Thyroid gland (tissue), 4 donors: ENCODE results near the gene MRPL33. TPM values are rescaled to one million over a fixed set of nuclear protein-coding genes. Genes with fewer than 3 reads are reported as not detected.
A peak's percentile ranks its signal among the peaks of the same experiment; 100 is the strongest.

Experiments used
- DNase-seq, 2 donors: peaks; one replicate each; pipeline ENCODE4 v3.0.0-alpha.2; 2019
- H3K27ac ChIP-seq, 3 donors: fragments of 200-600 bp; sonication (generic); 1 replicate in 2 of 3; 2 replicates in 1 of 3; pipeline ENCODE4 v1.5.1; 2016 to 2019; ENCODE audit warnings: mild to moderate bottlenecking in 1 of 3, moderate library complexity in 1 of 3
- H3K27me3 ChIP-seq: fragments of 200-600 bp; sonication (generic); one replicate; pipeline ENCODE4 v1.5.1; 2019
- H3K36me3 ChIP-seq, 2 donors: fragments of 200-600 bp; sonication (generic); one replicate each; pipeline ENCODE4 v1.5.1; 2016 to 2019
- H3K4me1 ChIP-seq, 2 donors: fragments of 200-600 bp; sonication (generic); one replicate each; pipeline ENCODE4 v1.5.1; 2017 to 2019
- H3K4me3 ChIP-seq, 3 donors: fragments of 200-600 bp; sonication (generic); replicated peaks in 1 of 3; 1 replicate in 2 of 3; 2 replicates in 1 of 3; pipeline ENCODE4 v1.5.1; 2016; ENCODE audit warnings: mild to moderate bottlenecking in 1 of 3
- H3K9me3 ChIP-seq: fragments of 200-600 bp; sonication (generic); one replicate; pipeline ENCODE4 v1.5.1; 2017
- CTCF ChIP-seq, 6 experiments: fragments of 200-600 bp in 3 of 6; fragments of 450-650 bp in 3 of 6; sonication (generic) in 3 of 6; IDR thresholded peaks; one replicate each; pipeline ENCODE4 v1.5.1; 2016 to 2019; ENCODE audit warnings: antibody characterized with exemption in 6 of 6, mild to moderate bottlenecking in 2 of 6, inconsistent platforms in 1 of 6, moderate library complexity in 1 of 6
- POLR2A ChIP-seq, 2 donors: fragments of 450-650 bp; IDR thresholded peaks; one replicate each; pipeline ENCODE4 v1.6.1; 2017; ENCODE audit warnings: antibody characterized with exemption in 2 of 2, mild to moderate bottlenecking in 2 of 2, moderate library complexity in 1 of 2
- WGBS, 2 donors: methylation state at CpG; one replicate each; pipeline ENCODE4 v1.1.5; 2017; 5-methylcytosine and 5-hydroxymethylcytosine counted together
- intact Hi-C: fragments of 100-400 bp; cut with DNase I; formaldehyde crosslinking; loops from one replicate; pipeline ENCODE4 v1.15.1; 2023
- total RNA-seq, 4 donors: library from RNA; depleted of rRNA; stranded (reverse); fragments of >200 nt; gene quantifications; one replicate each; pipeline ENCODE4 v1.2.3, GENCODE V29; 2016

Gene MRPL33
- total RNA-seq, 4 donors from 2014 or later = 70.2 to 166 (median 130) TPM

- Histone ChIP-seq H3K36me3 (peaks cover 0 to 13% of the 10 kb centered on the region in 2 donors), H3K4me3 (no peak overlapping the region), H3K4me1 (peaks cover 0 to 33% of the 10 kb centered on the region in 2 donors), H3K27me3 (no peaks in the 10 kb centered on the region), H3K27ac (no peak overlapping the region), H3K9me3 (no peaks in the 10 kb centered on the region)
- intact Hi-C loops = no loop called here
- TF ChIP-seq CTCF (IDR thresholded peaks at IDR 0.05) = no peak
- no peak for TF ChIP-seq POLR2A (IDR thresholded peaks at IDR 0.05)
- DNase-seq = no peak
- WGBS, 2 donors = 91 to 96% methylated on average over 3 of the region's 3 CpGs
Measured at GRCh38 chr2:27776696-27777095, 5.2 kb downstream of the MRPL33 start.

GRCh38 chr2:27779417-27780055 lies 8.0 kb downstream of the MRPL33 start:
- DNase-seq = no peak
- intact Hi-C loops = no loop called here

GRCh38 chr2:27781496-27781895 lies 10.0 kb downstream of the MRPL33 start:
- peaks cover 0 to 13% of the 10 kb centered on the region in 2 donors for H3K4me1 ChIP-seq
- DNase-seq = no peak
- TF ChIP-seq CTCF (IDR thresholded peaks at IDR 0.05) (no peak), POLR2A (IDR thresholded peaks at IDR 0.05) (no peak)
- H3K27ac ChIP-seq = no peak overlapping the region
- H3K36me3 ChIP-seq = peaks cover 0 to 7% of the 10 kb centered on the region in 2 donors
- H3K4me3 ChIP-seq = no peak overlapping the region
- H3K27me3 ChIP-seq = no peaks in the 10 kb centered on the region
- 90 to 99% methylated on average over 2 of the region's 2 CpGs for WGBS, 2 donors
- no peaks in the 10 kb centered on the region for H3K9me3 ChIP-seq
- intact Hi-C loops = no loop called here

More at GRCh38 chr2:27779417-27780055, 8.0 kb downstream of the MRPL33 start:
- peaks cover 0 to 13% of the 10 kb centered on the region in 2 donors for H3K36me3 ChIP-seq
- peak overlapping the region in 2 of 3 donors; percentile 37 to 59 for H3K27ac ChIP-seq
- no peaks in the 10 kb centered on the region for H3K9me3 ChIP-seq
- no peak for TF ChIP-seq CTCF (IDR thresholded peaks at IDR 0.05)
- no peak for TF ChIP-seq POLR2A (IDR thresholded peaks at IDR 0.05)
- H3K4me3 ChIP-seq = no peak overlapping the region
- WGBS, 2 donors = 75 to 76% methylated on average over 5 of the region's 5 CpGs
- H3K4me1 ChIP-seq = peaks cover 0 to 13% of the 10 kb centered on the region in 2 donors
- no peaks in the 10 kb centered on the region for H3K27me3 ChIP-seq

- intact Hi-C loops = no loop called here
- TF ChIP-seq CTCF (IDR thresholded peaks at IDR 0.05) = no peak
- TF ChIP-seq POLR2A (IDR thresholded peaks at IDR 0.05) = no peak
- Histone ChIP-seq H3K9me3 (no peaks in the 10 kb centered on the region), H3K4me1 (peaks cover 0 to 13% of the 10 kb centered on the region in 2 donors), H3K27me3 (no peaks in the 10 kb centered on the region), H3K36me3 (peaks cover 0 to 7% of the 10 kb centered on the region in 2 donors), H3K4me3 (no peak overlapping the region), H3K27ac (no peak overlapping the region)
- DNase-seq = no peak
- 85 to 91% methylated on average over 1 of the region's 1 CpG for WGBS, 2 donors
Measured at GRCh38 chr2:27782701-27783100, 11.2 kb downstream of the MRPL33 start.

GRCh38 chr2:27790796-27791195 lies 19.3 kb downstream of the MRPL33 start:
- no peaks in the 10 kb centered on the region for H3K9me3 ChIP-seq
- intact Hi-C loops = no loop called here
- no peak overlapping the region for H3K4me3 ChIP-seq
- DNase-seq = no peak
- no peak overlapping the region for H3K27ac ChIP-seq
- 98% methylated on average over 1 of the region's 1 CpG for WGBS, 2 donors
- no peaks in the 10 kb centered on the region for H3K27me3 ChIP-seq
- H3K36me3 ChIP-seq = no peaks in the 10 kb centered on the region
- no peaks in the 10 kb centered on the region for H3K4me1 ChIP-seq
- no peak for TF ChIP-seq POLR2A (IDR thresholded peaks at IDR 0.05)
- TF ChIP-seq CTCF (IDR thresholded peaks at IDR 0.05) = no peak
